Left renal pelvis (tissue), 4 donors: ENCODE results near the gene CASR. TPM values are rescaled to one million over a fixed set of nuclear protein-coding genes. Genes with fewer than 3 reads are reported as not detected.
"Not testable (repeated sequence)": the region's sequence is repeated elsewhere in the genome, so short reads cannot be mapped to it uniquely, and the experiment has no call there.

Source experiments
- DNase-seq, 4 donors: peaks; one replicate each; pipeline ENCODE4 v3.0.0-alpha.2; 2013; ENCODE audit warnings: low read depth in 4 of 4, low spot score in 3 of 4
- polyA plus RNA-seq, 4 donors: library from polyadenylated mRNA; unstranded; fragments of 120-200 nt; gene quantifications; one replicate each; pipeline ENCODE4 v1.2.1, GENCODE V29; 2013; ENCODE audit not compliant: insufficient read length in 4 of 4

Gene CASR
- polyA plus RNA-seq: 10 to 100 TPM in 3 of 4 donors, under 1 TPM in 1; 0.48 to 27.1 (median 21.9) TPM

DNA sequence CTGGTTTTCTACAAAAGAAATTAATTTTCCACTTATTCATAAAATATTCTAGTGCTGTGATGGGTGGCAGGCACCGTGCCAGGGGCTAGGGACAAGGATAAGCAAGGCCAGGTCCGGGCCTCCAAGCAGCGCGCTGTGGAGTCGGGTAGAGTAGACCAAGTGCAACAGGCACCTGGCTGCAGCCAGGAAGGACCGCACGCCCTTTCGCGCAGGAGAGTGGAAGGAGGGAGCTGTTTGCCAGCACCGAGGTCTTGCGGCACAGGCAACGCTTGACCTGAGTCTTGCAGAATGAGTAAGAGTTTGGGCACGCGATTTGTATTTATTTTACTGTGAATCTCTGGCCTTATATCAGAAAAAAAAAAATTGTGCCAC is at the start of gene CASR:
TSS of gene CASR (plus strand) at position 148 of the 372 bp plus-strand sequence. CDS start 70,522 bp downstream, outside the sequence.
- no peak for DNase-seq

DNA sequence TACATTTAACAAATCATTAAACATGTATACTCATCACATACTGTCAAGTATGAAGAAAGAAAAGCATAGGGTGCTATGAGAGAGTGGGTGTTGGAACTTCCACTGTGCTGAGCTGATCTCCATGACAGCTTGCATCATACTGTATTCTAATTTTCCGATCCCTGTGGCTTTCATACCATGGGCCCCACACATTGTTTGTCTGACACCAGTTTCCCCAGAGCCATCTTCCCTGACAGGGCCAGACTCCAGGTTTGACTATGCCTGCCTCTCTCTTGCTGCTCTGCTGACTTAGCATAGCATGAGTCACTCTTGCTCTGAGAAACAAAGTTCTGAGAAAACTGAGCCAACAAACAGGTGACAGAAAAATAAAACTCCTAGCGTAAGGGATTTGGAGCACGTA is 37.0 kb upstream of the CASR start:
- DNase-seq: no peak

- DNase-seq: no peak
Observed at GRCh38 chr3:122148941-122149627, 34.4 kb upstream of the CASR start.

- no peak for DNase-seq
Observed at GRCh38 chr3:122151480-122151879, 32.0 kb upstream of the CASR start.

DNA sequence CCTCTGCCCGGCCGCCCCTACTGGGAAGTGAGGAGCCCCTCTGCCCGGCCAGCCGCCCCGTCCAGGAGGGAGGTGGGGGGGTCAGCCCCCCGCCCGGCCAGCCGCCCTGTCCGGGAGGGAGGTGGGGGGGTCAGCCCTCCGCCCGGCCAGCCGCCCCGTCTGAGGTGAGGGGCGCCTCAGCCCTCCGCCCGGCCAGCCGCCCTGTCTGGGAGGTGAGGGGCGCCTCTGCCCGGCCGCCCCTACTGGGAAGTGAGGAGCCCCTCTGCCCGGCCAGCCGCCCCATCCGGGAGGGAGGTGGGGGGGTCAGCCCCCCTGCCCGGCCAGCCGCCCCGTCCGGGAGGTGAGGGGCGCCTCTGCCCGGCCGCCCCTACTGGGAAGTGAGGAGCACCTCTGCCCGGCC is 18.5 kb upstream of the CASR start:
- not testable (repeated sequence) for DNase-seq

DNA sequence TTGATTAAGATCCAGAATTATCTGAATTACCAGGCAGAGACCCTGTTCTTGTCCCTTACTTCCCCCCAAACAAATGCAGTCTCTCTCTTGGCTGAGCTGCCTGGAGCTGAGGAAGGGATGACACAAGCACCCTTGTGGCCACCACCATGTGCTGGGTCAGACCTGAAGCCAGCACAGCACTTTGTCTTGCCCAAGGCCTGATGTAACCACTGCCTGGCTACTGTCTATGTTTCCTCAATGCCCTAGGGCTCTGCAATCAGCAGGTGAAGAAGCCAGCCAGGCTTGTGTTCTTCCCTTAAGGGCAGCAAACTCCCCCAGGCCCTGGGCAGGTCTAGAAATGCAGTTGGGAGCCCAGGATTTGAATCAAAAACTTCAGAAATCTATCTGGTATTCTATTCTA is 15.8 kb upstream of the CASR start:
- no peak for DNase-seq

DNA sequence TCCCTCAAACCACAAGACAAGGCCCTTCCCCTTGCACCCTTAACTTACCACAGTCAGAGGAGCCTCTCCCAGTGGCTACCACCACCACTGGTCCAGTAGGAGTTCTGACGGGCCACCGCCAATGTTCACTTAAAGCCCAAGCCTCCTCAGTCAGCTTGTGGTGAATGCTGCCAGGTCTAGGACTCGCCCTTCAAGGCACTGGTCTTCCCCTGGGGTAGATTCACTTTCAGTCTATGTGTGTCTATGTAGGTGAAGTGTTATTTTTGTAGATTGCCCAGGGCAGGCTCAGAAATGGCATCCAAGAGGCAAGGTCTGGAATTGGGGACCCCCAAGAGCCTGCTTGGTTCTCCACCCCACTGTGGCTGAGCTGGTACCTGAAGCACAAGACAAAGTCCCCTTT is 15.4 kb upstream of the CASR start:
- DNase-seq: no peak

- DNase-seq: no peak
Observed at GRCh38 chr3:122169911-122170310, 13.6 kb upstream of the CASR start.

DNA sequence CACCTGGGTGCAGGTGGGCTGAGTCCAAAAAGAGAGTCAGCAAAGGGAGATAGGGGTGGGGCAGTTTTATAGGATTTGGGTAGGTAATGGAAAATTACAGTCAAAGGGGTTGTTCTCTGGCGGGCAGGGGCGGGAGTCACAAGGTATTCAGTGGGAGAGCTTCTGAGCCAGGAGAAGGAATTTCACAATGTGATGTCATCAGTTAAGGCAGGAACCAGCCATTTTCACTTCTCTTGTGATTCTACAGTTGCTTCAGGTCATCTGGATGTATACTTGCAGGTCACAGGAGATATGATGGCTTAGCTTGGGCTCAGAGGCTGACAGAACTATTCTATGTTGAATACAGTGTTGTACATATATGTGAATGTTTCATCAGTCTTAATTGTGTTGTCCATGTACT is 12.1 kb upstream of the CASR start:
- DNase-seq: not testable (repeated sequence)

- DNase-seq: no peak
Observed at GRCh38 chr3:122178711-122179110, 4.8 kb upstream of the CASR start.

DNA sequence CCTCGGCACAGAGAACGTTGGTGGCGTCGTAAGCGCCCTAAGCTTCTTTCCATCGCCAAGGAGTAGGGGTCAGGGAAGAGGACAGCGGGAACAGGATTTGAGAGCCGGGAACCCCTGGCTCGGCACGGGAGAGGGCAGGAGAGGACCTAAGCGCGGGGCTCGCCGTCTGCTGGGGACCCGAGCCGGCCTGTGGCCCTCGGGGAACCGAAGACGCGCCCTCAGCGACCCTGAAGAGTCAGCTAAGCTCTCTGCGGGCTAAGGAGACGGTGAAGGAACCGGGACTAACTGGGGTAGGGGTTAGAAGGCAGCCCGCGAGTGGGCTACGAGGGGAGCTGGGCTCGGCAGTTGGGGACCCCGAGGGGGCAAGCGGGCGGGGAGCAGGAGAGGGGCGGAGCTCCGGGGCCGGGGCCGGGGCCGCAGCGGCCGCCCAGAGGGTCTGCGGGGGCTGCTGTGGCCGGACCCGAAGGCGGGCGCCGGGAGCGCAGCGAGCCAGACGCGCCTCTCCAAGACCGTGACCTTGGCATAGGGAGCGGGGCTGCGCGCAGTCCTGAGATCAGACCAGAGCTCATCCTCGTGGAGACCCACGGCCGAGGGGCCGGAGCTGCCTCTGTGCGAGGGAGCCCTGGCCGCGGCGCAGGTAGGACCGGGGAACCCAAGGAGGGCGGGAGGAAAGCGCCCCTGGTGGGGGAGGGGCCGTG is 574 bp downstream of the CASR start:
- DNase-seq: no peak

DNA sequence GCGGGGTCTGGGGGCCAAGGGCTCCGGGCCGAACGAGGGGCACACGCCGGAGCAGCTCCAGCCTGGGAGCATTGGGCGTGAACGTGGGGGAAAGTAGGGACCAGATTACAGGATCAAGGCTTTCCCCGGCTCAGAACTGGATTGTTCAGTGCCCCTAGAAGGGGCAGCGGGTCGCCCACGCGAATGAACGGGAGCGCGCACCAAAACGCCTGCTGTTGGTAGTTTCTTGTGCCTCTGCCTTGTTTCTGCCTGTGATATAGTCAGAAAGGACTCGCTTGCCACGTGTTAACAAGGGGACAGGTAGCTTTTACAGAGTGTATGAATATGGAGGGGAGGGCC is 1.1 kb downstream of the CASR start:
- DNase-seq: no peak

DNA sequence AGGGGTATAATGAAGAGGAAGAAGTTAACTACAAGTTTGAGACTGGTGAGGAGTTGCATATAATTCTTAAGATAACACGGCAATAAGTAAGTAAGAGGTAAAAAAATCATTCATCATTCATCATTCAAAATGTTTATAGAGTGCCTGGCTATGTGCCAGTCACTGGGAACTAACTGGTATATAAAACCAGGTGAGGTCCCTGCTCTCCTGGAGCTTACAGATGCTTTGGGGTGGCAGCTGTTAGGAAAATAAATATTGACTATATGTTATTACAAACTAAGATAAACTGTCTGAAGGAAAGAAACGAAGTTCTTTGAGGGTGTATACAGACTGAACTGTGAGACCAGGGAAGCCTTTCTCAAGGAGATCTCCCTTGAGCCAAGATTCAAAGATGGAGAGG is 2.9 kb downstream of the CASR start:
- DNase-seq: no peak

DNA sequence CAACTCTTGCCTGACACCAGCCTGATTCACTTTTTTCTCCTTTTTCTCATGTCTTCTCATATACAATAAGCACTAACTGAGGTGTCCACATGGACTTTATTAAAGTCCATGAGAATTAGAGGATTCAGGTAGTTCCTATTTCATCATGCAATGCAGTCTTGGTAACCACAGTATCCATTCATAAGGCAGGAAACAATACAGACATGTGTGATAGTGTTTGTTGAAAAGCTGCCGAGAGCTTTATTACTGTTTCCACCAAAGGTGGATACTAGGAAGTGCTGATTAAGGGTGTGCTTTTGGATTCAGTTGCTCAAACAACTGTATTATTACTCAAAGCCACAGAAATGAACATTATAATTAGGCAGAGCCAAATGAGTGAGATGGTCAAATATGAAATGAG is 5.3 kb downstream of the CASR start:
- DNase-seq: no peak

DNA sequence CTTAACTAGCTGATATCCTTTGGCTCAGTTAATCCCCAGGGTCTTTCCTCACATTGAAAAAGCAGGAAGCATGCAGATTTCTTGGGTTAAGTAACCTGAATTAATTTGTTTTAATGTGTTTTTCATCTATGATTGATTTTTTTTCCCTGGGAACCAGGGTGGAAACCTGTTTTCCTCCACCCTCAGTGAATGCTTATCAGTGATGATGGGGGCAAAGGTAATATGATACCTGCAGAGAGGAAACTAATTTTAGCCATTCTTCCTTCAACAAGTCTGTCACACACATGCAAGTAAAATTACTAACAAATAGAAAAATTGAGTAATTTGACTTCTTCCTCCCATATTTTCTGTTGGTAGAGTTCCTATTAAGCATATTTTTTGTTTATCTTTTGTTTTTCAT is 5.9 kb downstream of the CASR start:
- no peak for DNase-seq

- DNase-seq: no peak
Observed at GRCh38 chr3:122190525-122190924, 7.1 kb downstream of the CASR start.

DNA sequence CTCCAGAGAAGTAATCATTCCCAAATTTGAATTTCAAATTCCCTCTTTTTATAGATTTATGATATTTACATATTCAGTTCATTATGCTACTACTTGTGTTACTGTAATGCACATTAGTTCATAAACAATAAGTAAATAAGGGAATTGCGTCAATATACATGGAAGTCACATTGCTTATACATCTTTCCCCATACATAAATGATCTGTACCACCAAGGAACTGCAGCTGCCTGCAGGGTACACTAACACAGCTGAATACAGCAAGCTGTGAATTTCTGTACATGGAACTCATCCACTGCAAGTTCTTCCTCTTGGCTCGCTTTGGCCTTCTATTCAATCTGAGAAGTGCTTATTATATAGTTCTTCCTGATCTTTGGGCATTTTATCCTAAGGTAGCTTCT is 15.5 kb downstream of the CASR start:
- no peak for DNase-seq

DNA sequence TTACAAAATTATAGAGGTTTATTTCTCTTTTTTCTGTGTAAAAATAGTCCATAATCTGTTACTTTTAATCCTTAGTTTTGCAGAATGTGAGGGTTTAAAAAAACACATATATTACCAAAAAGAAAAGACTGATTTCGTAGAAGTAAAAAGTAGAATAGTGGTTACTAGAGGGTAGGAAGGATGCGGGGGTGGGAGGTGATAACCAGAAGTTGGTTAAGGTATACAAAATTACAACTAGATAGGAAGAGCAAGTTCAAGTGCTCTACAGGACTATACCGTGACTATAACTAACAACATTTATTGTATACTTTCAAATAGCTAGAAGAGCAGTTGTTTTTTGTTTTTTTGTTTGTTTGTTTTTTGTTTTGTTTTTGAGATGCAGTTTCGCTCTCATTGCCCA is 16.1 kb downstream of the CASR start:
- DNase-seq: no peak

DNA sequence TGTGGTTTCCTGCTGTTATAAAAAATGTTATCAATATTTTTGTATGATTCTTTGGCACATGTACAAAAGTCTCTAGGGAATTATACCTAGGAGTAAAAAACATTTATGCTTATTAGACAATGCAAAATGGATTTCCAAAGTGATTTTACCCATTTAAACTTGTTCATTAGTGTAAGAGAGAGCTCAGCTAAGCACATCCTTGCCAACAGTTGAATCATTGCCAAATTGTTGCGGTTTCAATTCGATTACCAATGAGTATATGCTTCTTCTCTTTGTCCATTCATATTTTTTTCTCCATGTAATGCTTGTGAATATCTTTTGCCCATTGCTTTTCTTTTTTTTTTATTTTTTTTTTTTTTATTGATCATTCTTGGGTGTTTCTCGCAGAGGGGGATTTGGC is 17.2 kb downstream of the CASR start:
- DNase-seq: no peak

GRCh38 chr3:122201476-122201875 is 18.0 kb downstream of the CASR start:
- DNase-seq: not testable (repeated sequence)

DNA sequence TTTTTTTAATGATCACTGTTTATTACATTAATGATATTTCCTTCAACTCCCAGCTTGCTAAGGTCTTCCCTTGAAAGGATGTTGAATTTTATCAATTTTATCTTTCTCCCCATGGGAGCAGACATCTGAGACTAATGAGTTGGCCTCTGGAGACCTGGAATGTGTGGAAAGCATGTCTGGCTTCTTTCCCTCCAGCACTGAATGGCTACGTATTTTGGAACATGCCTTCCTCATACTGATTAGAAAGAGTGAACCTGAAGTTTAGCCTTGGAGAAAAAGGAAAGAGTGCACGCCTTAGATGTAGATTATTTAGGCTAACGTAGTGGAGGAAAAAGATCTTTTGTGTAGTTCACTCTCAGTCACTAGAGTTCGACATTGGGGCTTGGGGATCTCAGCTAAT is 25.1 kb downstream of the CASR start:
- no peak for DNase-seq

GRCh38 chr3:122213650-122214049 is 30.2 kb downstream of the CASR start:
- no peak for DNase-seq

DNA sequence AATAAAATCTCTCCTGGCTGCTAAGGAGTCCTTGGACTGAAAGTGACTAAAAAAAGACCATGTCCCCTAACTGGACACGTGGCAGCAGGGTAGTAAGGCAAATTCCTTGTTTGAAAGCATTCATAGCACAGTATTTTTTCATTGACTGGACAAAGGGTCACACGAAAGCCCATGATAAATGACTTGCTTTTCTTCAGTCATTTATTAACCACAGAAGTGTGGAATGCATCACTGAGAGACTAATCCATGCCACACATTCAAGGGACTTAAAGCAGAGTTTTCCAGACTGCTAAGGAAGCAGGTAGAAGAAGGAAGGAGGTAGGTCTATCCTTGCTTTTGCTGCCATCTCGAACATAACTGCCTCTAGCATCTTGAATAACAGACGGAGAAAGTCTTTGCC is 31.2 kb downstream of the CASR start:
- DNase-seq: peak in 2 of 4 donors; percentile 12 to 27
